ENCODE measurements around the gene DPH7.

GRCh38 chr9:137574192-137574591 lies 4.5 kb downstream of the DPH7 start:
- TF ChIP-seq CTCF (IDR thresholded peaks at IDR 0.05): no peak
- no peak for TF ChIP-seq POLR2A (IDR thresholded peaks at IDR 0.05)
